GM19193 (cell line): ENCODE results near the gene ATG2A.

Experiments used
- POLR2A ChIP-seq: IDR thresholded peaks from 4 replicates; pipeline ENCODE4 v1.6.1; 2011; ENCODE audit not compliant: insufficient read depth, insufficient read length; ENCODE audit errors: extremely low read depth

ATG2A gene

GRCh38 chr11:64914123-64914522 is 2.9 kb downstream of the ATG2A start:
- TF ChIP-seq POLR2A: no peak

- TF ChIP-seq POLR2A: no peak
Observed at GRCh38 chr11:64913171-64913727, 3.8 kb downstream of the ATG2A start.

- no peak for TF ChIP-seq POLR2A
Observed at GRCh38 chr11:64911689-64912088, 5.3 kb downstream of the ATG2A start.

GRCh38 chr11:64911142-64911541 is 5.9 kb downstream of the ATG2A start:
- no peak for TF ChIP-seq POLR2A

- no peak for TF ChIP-seq POLR2A
Observed at GRCh38 chr11:64910451-64911093, 6.4 kb downstream of the ATG2A start.

- TF ChIP-seq POLR2A: no peak
Observed at GRCh38 chr11:64909653-64910343, 7.2 kb downstream of the ATG2A start.

- TF ChIP-seq POLR2A: no peak
Observed at GRCh38 chr11:64908766-64909165, 8.2 kb downstream of the ATG2A start.

GRCh38 chr11:64906314-64906635 is 10.7 kb downstream of the ATG2A start:
- no peak for TF ChIP-seq POLR2A

- no peak for TF ChIP-seq POLR2A
Observed at GRCh38 chr11:64905516-64906313, 11.3 kb downstream of the ATG2A start.

GRCh38 chr11:64903291-64903833 is 13.6 kb downstream of the ATG2A start:
- no peak for TF ChIP-seq POLR2A

GRCh38 chr11:64902102-64902900 is 14.7 kb downstream of the ATG2A start:
- no peak for TF ChIP-seq POLR2A

GRCh38 chr11:64900774-64901173 is 16.2 kb downstream of the ATG2A start:
- TF ChIP-seq POLR2A: no peak

- TF ChIP-seq POLR2A: no peak
Observed at GRCh38 chr11:64900263-64900678, 16.7 kb downstream of the ATG2A start.

GRCh38 chr11:64898541-64898940 is 18.5 kb downstream of the ATG2A start:
- TF ChIP-seq POLR2A: no peak
